HUES64 (cell line): ENCODE measurements around the gene PHTF2.

Experiments
- H3K27ac ChIP-seq: 2 replicates; pipeline ENCODE4 v1.7.0; 2013; ENCODE audit warnings: low read depth, low read length, inconsistent platforms
- H3K27me3 ChIP-seq: 2 replicates; pipeline ENCODE4 v1.6.1; 2013; ENCODE audit warnings: mild to moderate bottlenecking, low read length; ENCODE audit not compliant: insufficient read depth
- H3K36me3 ChIP-seq: 2 replicates; pipeline ENCODE4 v1.6.1; 2013; ENCODE audit warnings: mild to moderate bottlenecking, low read length; ENCODE audit not compliant: insufficient read depth
- H3K4me1 ChIP-seq: 2 replicates; pipeline ENCODE4 v1.6.1; 2013; ENCODE audit warnings: mild to moderate bottlenecking, low read length, moderate library complexity; ENCODE audit not compliant: insufficient read depth
- H3K4me3 ChIP-seq: 2 replicates; pipeline ENCODE4 v1.5.1; 2013; ENCODE audit warnings: mild to moderate bottlenecking, low read length, moderate library complexity
- H3K9ac ChIP-seq: 2 replicates; pipeline ENCODE4 v1.6.1; 2013; ENCODE audit warnings: mild to moderate bottlenecking, low read depth, low read length
- H3K9me3 ChIP-seq: 2 replicates; pipeline ENCODE4 v1.6.1; 2013; ENCODE audit warnings: low read depth, low read length; ENCODE audit not compliant: insufficient read depth
- WGBS: fragments of 150-250, 120-280 bp; methylation state at CpG from one replicate; pipeline ENCODE4 v1.1.7; 2013; ENCODE audit warnings: missing lambda C conversion rate; 5-methylcytosine and 5-hydroxymethylcytosine counted together

Gene PHTF2

GRCh38 chr7:77881871-77882270 lies 83.3 kb downstream of the PHTF2 start:
- H3K9me3 ChIP-seq: no peaks in the 10 kb centered on the region
- no peak overlapping the region for H3K9ac ChIP-seq
- no peaks in the 10 kb centered on the region for H3K36me3 ChIP-seq
- H3K4me3 ChIP-seq: no peak overlapping the region
- no peak overlapping the region for H3K27ac ChIP-seq
- no peaks in the 10 kb centered on the region for H3K27me3 ChIP-seq
- 84% methylated on average over 2 of the region's 2 CpGs for WGBS
- no peaks in the 10 kb centered on the region for H3K4me1 ChIP-seq

GRCh38 chr7:77885155-77885554 lies 86.6 kb downstream of the PHTF2 start:
- Histone ChIP-seq H3K9me3 (no peaks in the 10 kb centered on the region), H3K4me1 (0 out of 2 replicates have a peak, but pooled peaks cover 3% of the 10 kb centered on the region), H3K4me3 (no peak overlapping the region), H3K36me3 (no peaks in the 10 kb centered on the region), H3K27ac (no peak overlapping the region), H3K9ac (no peak overlapping the region), H3K27me3 (no peaks in the 10 kb centered on the region)
- 97% methylated on average over 4 of the region's 4 CpGs for whole genome bisulfite sequencing

- Histone ChIP-seq H3K4me3 (no peak overlapping the region), H3K4me1 (0 out of 2 replicates have a peak, but pooled peaks cover 3% of the 10 kb centered on the region), H3K27me3 (no peaks in the 10 kb centered on the region), H3K9me3 (no peaks in the 10 kb centered on the region), H3K9ac (no peak overlapping the region), H3K27ac (no peak overlapping the region), H3K36me3 (no peaks in the 10 kb centered on the region)
- WGBS: 95% methylated on average over 1 of the region's 1 CpG
Measured at GRCh38 chr7:77887567-77887966, 89.0 kb downstream of the PHTF2 start.

- no peaks in the 10 kb centered on the region for H3K27me3 ChIP-seq
- H3K9ac ChIP-seq: no peak overlapping the region
- WGBS: 100% methylated on average over 1 of the region's 1 CpG
- 0 out of 2 replicates have a peak, but pooled peaks cover 3% of the 10 kb centered on the region for H3K4me1 ChIP-seq
- no peaks in the 10 kb centered on the region for H3K9me3 ChIP-seq
- H3K36me3 ChIP-seq: no peaks in the 10 kb centered on the region
- no peak overlapping the region for H3K4me3 ChIP-seq
- H3K27ac ChIP-seq: no peak overlapping the region
Measured at GRCh38 chr7:77888998-77889397, 90.4 kb downstream of the PHTF2 start.

- H3K9ac ChIP-seq: no peak overlapping the region
- H3K9me3 ChIP-seq: no peaks in the 10 kb centered on the region
- no peaks in the 10 kb centered on the region for H3K27me3 ChIP-seq
- 87% methylated on average over 2 of the region's 3 CpGs for WGBS
- no peak overlapping the region for H3K4me3 ChIP-seq
- H3K4me1 ChIP-seq: 0 out of 2 replicates have a peak, but pooled peaks cover 3% of the 10 kb centered on the region
- H3K36me3 ChIP-seq: no peaks in the 10 kb centered on the region
- no peak overlapping the region for H3K27ac ChIP-seq
Measured at GRCh38 chr7:77893813-77894212, 95.2 kb downstream of the PHTF2 start.

GRCh38 chr7:77894574-77895091 lies 96.1 kb downstream of the PHTF2 start:
- H3K27ac ChIP-seq: no peak overlapping the region
- 82% methylated on average over 2 of the region's 2 CpGs for WGBS
- H3K4me1 ChIP-seq: no peaks in the 10 kb centered on the region
- H3K4me3 ChIP-seq: no peak overlapping the region
- no peaks in the 10 kb centered on the region for H3K36me3 ChIP-seq
- no peak overlapping the region for H3K9ac ChIP-seq
- no peaks in the 10 kb centered on the region for H3K27me3 ChIP-seq
- no peaks in the 10 kb centered on the region for H3K9me3 ChIP-seq

GRCh38 chr7:77895905-77896304 lies 97.3 kb downstream of the PHTF2 start:
- Histone ChIP-seq H3K27me3 (no peaks in the 10 kb centered on the region), H3K4me1 (no peaks in the 10 kb centered on the region), H3K9ac (no peak overlapping the region), H3K36me3 (no peaks in the 10 kb centered on the region), H3K27ac (no peak overlapping the region), H3K9me3 (no peaks in the 10 kb centered on the region), H3K4me3 (no peak overlapping the region)
- WGBS: 96% methylated on average over 2 of the region's 3 CpGs

- WGBS: no CpG with 5 or more reads among the region's 1 CpG
- H3K9me3 ChIP-seq: no peaks in the 10 kb centered on the region
- H3K9ac ChIP-seq: no peak overlapping the region
- no peaks in the 10 kb centered on the region for H3K36me3 ChIP-seq
- H3K4me3 ChIP-seq: no peak overlapping the region
- H3K27me3 ChIP-seq: no peaks in the 10 kb centered on the region
- H3K27ac ChIP-seq: no peak overlapping the region
- H3K4me1 ChIP-seq: no peaks in the 10 kb centered on the region
Measured at GRCh38 chr7:77897004-77897547, 98.5 kb downstream of the PHTF2 start.

GRCh38 chr7:77899516-77899915 lies 100.9 kb downstream of the PHTF2 start:
- Histone ChIP-seq H3K4me3 (no peak overlapping the region), H3K27me3 (no peaks in the 10 kb centered on the region), H3K9me3 (no peaks in the 10 kb centered on the region), H3K9ac (no peak overlapping the region), H3K27ac (no peak overlapping the region), H3K4me1 (no peaks in the 10 kb centered on the region), H3K36me3 (no peaks in the 10 kb centered on the region)
- 100% methylated on average over 2 of the region's 2 CpGs for WGBS

GRCh38 chr7:77903597-77903996 lies 105.0 kb downstream of the PHTF2 start:
- no peaks in the 10 kb centered on the region for H3K4me1 ChIP-seq
- no peaks in the 10 kb centered on the region for H3K36me3 ChIP-seq
- H3K27ac ChIP-seq: no peak overlapping the region
- H3K9me3 ChIP-seq: no peaks in the 10 kb centered on the region
- WGBS: 90% methylated on average over 2 of the region's 2 CpGs
- H3K9ac ChIP-seq: no peak overlapping the region
- H3K27me3 ChIP-seq: no peaks in the 10 kb centered on the region
- no peak overlapping the region for H3K4me3 ChIP-seq

GRCh38 chr7:77904252-77904651 lies 105.7 kb downstream of the PHTF2 start:
- no peak overlapping the region for H3K27ac ChIP-seq
- WGBS: 96% methylated on average over 1 of the region's 2 CpGs
- no peaks in the 10 kb centered on the region for H3K9me3 ChIP-seq
- no peak overlapping the region for H3K9ac ChIP-seq
- no peaks in the 10 kb centered on the region for H3K4me1 ChIP-seq
- H3K4me3 ChIP-seq: no peak overlapping the region
- no peaks in the 10 kb centered on the region for H3K27me3 ChIP-seq
- H3K36me3 ChIP-seq: 0 out of 2 replicates have a peak, but pooled peaks cover 2% of the 10 kb centered on the region

- no peaks in the 10 kb centered on the region for H3K9me3 ChIP-seq
- 96% methylated on average over 2 of the region's 2 CpGs for WGBS
- no peak overlapping the region for H3K9ac ChIP-seq
- H3K4me3 ChIP-seq: no peak overlapping the region
- no peak overlapping the region for H3K27ac ChIP-seq
- H3K27me3 ChIP-seq: no peaks in the 10 kb centered on the region
- 0 out of 2 replicates have a peak, but pooled peaks cover 2% of the 10 kb centered on the region for H3K36me3 ChIP-seq
- no peaks in the 10 kb centered on the region for H3K4me1 ChIP-seq
Measured at GRCh38 chr7:77907281-77907680, 108.7 kb downstream of the PHTF2 start.
